ENCODE measurements around the gene NPAS2. TPM values are rescaled to one million over a fixed set of nuclear protein-coding genes. Genes with fewer than 3 reads are reported as not detected.

The NPAS2 gene
- polyA plus RNA-seq, 1 of the 3 experiments (the other 2 are of a cell fraction) = 58.5 TPM

DNA sequence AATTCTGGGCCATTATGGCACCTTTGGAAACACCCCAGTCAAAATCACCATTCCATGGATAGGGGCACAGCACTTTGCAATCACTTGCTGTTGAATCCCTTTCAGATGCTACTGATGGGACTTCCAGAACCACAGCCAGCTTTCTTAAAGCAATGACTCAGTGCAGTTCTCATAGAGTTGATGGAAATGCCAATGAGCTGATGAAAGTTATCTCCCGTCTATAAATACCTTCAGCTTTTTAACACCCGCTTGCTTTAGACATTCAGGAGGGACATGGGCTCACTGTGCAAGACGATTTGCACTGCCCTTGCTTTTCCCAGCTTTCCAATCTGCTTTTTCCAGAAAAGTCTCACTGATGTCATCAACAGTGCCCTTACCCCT is 115.4 kb downstream of the NPAS2 start (continued):
- TF ChIP-seq FOXJ3 (CRISPR knock-in tag; IDR thresholded peaks at IDR 0.05) (no peak), JUND (IDR thresholded peaks at IDR 0.05) (peak; percentile 59), MAX (IDR thresholded peaks at IDR 0.05; ENCODE audit: low read depth) (no peak), CHD2 (IDR thresholded peaks at IDR 0.05; ENCODE audit: low read length, partially characterized antibody) (no peak), EP300 (IDR thresholded peaks at IDR 0.05; ENCODE audit: borderline replicate concordance in 1 of 2, low read depth in 1 of 2, low read length in 1 of 2) (no peak; a peak in 1 of 4 replicates), TEAD4 (IDR thresholded peaks at IDR 0.05; ENCODE audit: borderline replicate concordance, insufficient read depth) (no peak), ELF1 (IDR thresholded peaks at IDR 0.05) (no peak), SIN3A (IDR thresholded peaks at IDR 0.05; ENCODE audit: borderline replicate concordance, low read depth, low read length) (no peak), FOSL2 (IDR thresholded peaks at IDR 0.05; ENCODE audit: borderline replicate concordance, low read depth) (peak; percentile 67), EZH2phosphoT487 (IDR thresholded peaks at IDR 0.05; ENCODE audit: borderline replicate concordance, low read depth) (no peak), FOXM1 (IDR thresholded peaks at IDR 0.05; ENCODE audit: low read depth) (no peak), MEF2A (IDR thresholded peaks at IDR 0.05; ENCODE audit: borderline replicate concordance, low read depth) (peak; percentile 85), RAD21 (IDR thresholded peaks at IDR 0.05; ENCODE audit: low read length) (no peak), POLR2AphosphoS5 (IDR thresholded peaks at IDR 0.05; ENCODE audit: low read depth, low read length) (no peak), PBX3 (IDR thresholded peaks at IDR 0.05) (peak; percentile 69), CTCF (IDR thresholded peaks at IDR 0.05) (no peak), RXRA (IDR thresholded peaks at IDR 0.05; ENCODE audit: borderline replicate concordance, low read depth) (0 out of 2 replicates have a peak, but pooled peaks have one; percentile 23), NRF1 (IDR thresholded peaks at IDR 0.05; ENCODE audit: low read depth, low read length) (no peak), NFIC (IDR thresholded peaks at IDR 0.05; ENCODE audit: borderline replicate concordance) (peak; percentile 11; the same call in 1 of the 2 replicates), YY1 (IDR thresholded peaks at IDR 0.05; ENCODE audit: low read depth) (no peak), TCF12 (IDR thresholded peaks at IDR 0.05) (peak; percentile 48; the same call in 1 of the 2 replicates)
- TF ChIP-seq, protein P1, sequence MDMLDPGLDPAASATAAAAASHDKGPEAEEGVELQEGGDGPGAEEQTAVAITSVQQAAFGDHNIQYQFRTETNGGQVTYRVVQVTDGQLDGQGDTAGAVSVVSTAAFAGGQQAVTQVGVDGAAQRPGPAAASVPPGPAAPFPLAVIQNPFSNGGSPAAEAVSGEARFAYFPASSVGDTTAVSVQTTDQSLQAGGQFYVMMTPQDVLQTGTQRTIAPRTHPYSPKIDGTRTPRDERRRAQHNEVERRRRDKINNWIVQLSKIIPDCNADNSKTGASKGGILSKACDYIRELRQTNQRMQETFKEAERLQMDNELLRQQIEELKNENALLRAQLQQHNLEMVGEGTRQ (IDR thresholded peaks at IDR 0.05; ENCODE audit: borderline replicate concordance, low read depth, low read length) = no peak

Data from SK-N-SH (cell line).